HEK293 (cell line): ENCODE data around the gene MTMR3.

Experiments
- CTCF ChIP-seq: fragments of 450-650 bp; formaldehyde crosslinking; IDR thresholded peaks from 2 replicates; pipeline ENCODE4 v1.5.1; 2016; ENCODE audit warnings: missing biosample characterization, missing genetic modification characterization
- KLF7 ChIP-seq: fragments of 450-650 bp; formaldehyde crosslinking; IDR thresholded peaks from 2 replicates; pipeline ENCODE4 v1.5.1; 2016; ENCODE audit warnings: missing biosample characterization, missing genetic modification characterization, borderline replicate concordance
- REST ChIP-seq: fragments of 450-650 bp; formaldehyde crosslinking; IDR thresholded peaks from 2 replicates; pipeline ENCODE4 v1.5.1; 2016; ENCODE audit warnings: missing biosample characterization, missing genetic modification characterization
- YY1 ChIP-seq: fragments of 450-650 bp; formaldehyde crosslinking; IDR thresholded peaks from 2 replicates; pipeline ENCODE4 v1.5.1; 2018; ENCODE audit warnings: missing biosample characterization, missing genetic modification characterization
- ZNF10 ChIP-seq: fragments of 450-650 bp; formaldehyde crosslinking; IDR thresholded peaks from 2 replicates; pipeline ENCODE4 v1.5.1; 2017; ENCODE audit warnings: missing biosample characterization, missing genetic modification characterization
- ZNF777 ChIP-seq: fragments of 450-650 bp; formaldehyde crosslinking; IDR thresholded peaks from 2 replicates; pipeline ENCODE4 v1.5.1; 2017; ENCODE audit warnings: missing biosample characterization, missing genetic modification characterization, borderline replicate concordance
- ZSCAN18 ChIP-seq: fragments of 450-650 bp; formaldehyde crosslinking; IDR thresholded peaks from 2 replicates; pipeline ENCODE4 v1.5.1; 2016; ENCODE audit warnings: missing biosample characterization, missing genetic modification characterization

- no peak for TF ChIP-seq REST
- TF ChIP-seq CTCF (tag by site-specific recombination): no peak
- TF ChIP-seq ZSCAN18 (tag by site-specific recombination): no peak
- TF ChIP-seq ZNF10: no peak
- no peak for TF ChIP-seq KLF7 (tag by site-specific recombination)
- TF ChIP-seq ZNF777 (tag by site-specific recombination): no peak
- no peak for TF ChIP-seq YY1 (tag by site-specific recombination)
Observed at GRCh38 chr22:29882716-29883044, 294 bp upstream of the MTMR3 start.
